RKO (cell line): ENCODE results near the gene MRPS23.

Experiments used
- DNase-seq: peaks from one replicate; pipeline ENCODE4 v3.0.0-alpha.2; 2016; ENCODE audit warnings: low spot score

The MRPS23 gene

GRCh38 chr17:57849874-57850754 lies at the start of gene MRPS23:
TSS of gene MRPS23 (minus strand) at chr17:57850044. CDS start at chr17:57850010, 34 bp downstream.
- peak; percentile 98 for DNase-seq

GRCh38 chr17:57899391-57899790 lies 49.5 kb upstream of the MRPS23 start:
- no peak for DNase-seq

- DNase-seq: no peak
Measured at GRCh38 chr17:57898487-57899311, 48.9 kb upstream of the MRPS23 start.

GRCh38 chr17:57895382-57896060 lies 45.7 kb upstream of the MRPS23 start:
- DNase-seq: no peak

GRCh38 chr17:57894848-57895247 lies 45.0 kb upstream of the MRPS23 start:
- DNase-seq: no peak

GRCh38 chr17:57892820-57893595 lies 43.2 kb upstream of the MRPS23 start:
- peak; percentile 32 for DNase-seq

GRCh38 chr17:57892146-57892819 lies 42.4 kb upstream of the MRPS23 start:
- peak; percentile 70 for DNase-seq

GRCh38 chr17:57890857-57891232 lies 41.0 kb upstream of the MRPS23 start:
- DNase-seq: no peak

GRCh38 chr17:57889892-57890856 lies 40.3 kb upstream of the MRPS23 start:
- DNase-seq: no peak

GRCh38 chr17:57889252-57889651 lies 39.4 kb upstream of the MRPS23 start:
- DNase-seq: no peak

GRCh38 chr17:57888311-57889216 lies 38.7 kb upstream of the MRPS23 start:
- no peak for DNase-seq

- DNase-seq: no peak
Measured at GRCh38 chr17:57887161-57887560, 37.3 kb upstream of the MRPS23 start.

GRCh38 chr17:57886020-57886419 lies 36.2 kb upstream of the MRPS23 start:
- no peak for DNase-seq

- no peak for DNase-seq
Measured at GRCh38 chr17:57885148-57885915, 35.5 kb upstream of the MRPS23 start.

GRCh38 chr17:57881783-57882351 lies 32.0 kb upstream of the MRPS23 start:
- no peak for DNase-seq

- DNase-seq: no peak
Measured at GRCh38 chr17:57881143-57881542, 31.3 kb upstream of the MRPS23 start.

GRCh38 chr17:57880086-57880456 lies 30.2 kb upstream of the MRPS23 start:
- no peak for DNase-seq
